K562 (cell line): ENCODE measurements around the gene APBA2. TPM values are rescaled to one million over a fixed set of nuclear protein-coding genes. Genes with fewer than 3 reads are reported as not detected.

ENCODE experiments used
- BCOR ChIP-seq: fragments of 450-650 bp; IDR thresholded peaks from 2 replicates; pipeline ENCODE4 v1.6.1; 2016
- CBX3 ChIP-seq, 2 experiments: IDR thresholded peaks; 1 replicate in 1 of 2; 2 replicates in 1 of 2; pipeline ENCODE4 v1.6.1; 2012; ENCODE audit warnings: inconsistent platforms in 2 of 2, low read length in 2 of 2, borderline replicate concordance in 1 of 2, control low read depth in 1 of 2
- CREB1 ChIP-seq, 2 experiments: sonication (generic) in 1 of 2; formaldehyde crosslinking in 1 of 2; IDR thresholded peaks; 2 replicates each; pipeline versions ENCODE4 v1.6.1 to v1.8.0; 2012 to 2022; ENCODE audit warnings: inconsistent platforms in 1 of 2, mild to moderate bottlenecking in 1 of 2, missing genetic modification reagents in 1 of 2, moderate library complexity in 1 of 2
- HDAC1 ChIP-seq, 2 experiments: fragments of 450-650 bp; IDR thresholded peaks; 2 replicates each; pipeline ENCODE4 v1.6.1; 2016 to 2017; ENCODE audit warnings: inconsistent platforms in 1 of 2, mild to moderate bottlenecking in 1 of 2, moderate library complexity in 1 of 2
- HNRNPUL1 ChIP-seq: fragments of 200-400 bp; formaldehyde crosslinking; IDR thresholded peaks from 2 replicates; pipeline ENCODE4 v1.6.1; 2017; ENCODE audit warnings: low read length
- KLF10 ChIP-seq: fragments of 250-450 bp; sonication (Bioruptor Pico); IDR thresholded peaks from 2 replicates; pipeline ENCODE4 v1.6.1; 2021; ENCODE audit warnings: matching md5 sums
- MAFF ChIP-seq: IDR thresholded peaks from 2 replicates; pipeline ENCODE4 v1.6.1; 2012; ENCODE audit warnings: low read length, improper control_type of control experiment
- MBD2 ChIP-seq: sonication (generic); IDR thresholded peaks from 2 replicates; pipeline ENCODE4 v1.6.1; 2016; ENCODE audit warnings: low read depth, borderline replicate concordance
- MCM5 ChIP-seq: fragments of 450-650 bp; IDR thresholded peaks from 2 replicates; pipeline ENCODE4 v1.6.1; 2016; ENCODE audit warnings: low read depth
- MIER1 ChIP-seq: fragments of 450-650 bp; IDR thresholded peaks from 2 replicates; pipeline ENCODE4 v1.6.1; 2016; ENCODE audit warnings: antibody characterized with exemption, mild to moderate bottlenecking, low read depth
- MXI1 ChIP-seq: IDR thresholded peaks from 2 replicates; pipeline ENCODE4 v1.6.1; 2011; ENCODE audit warnings: low read depth, mild to moderate bottlenecking, improper control_type of control experiment, low read length
- NCOA1 ChIP-seq: fragments of 450-650 bp; IDR thresholded peaks from 2 replicates; pipeline ENCODE4 v1.6.1; 2016; ENCODE audit warnings: low read depth
- NRF1 ChIP-seq, 2 experiments: fragments of 450-650 bp; IDR thresholded peaks in 1 of 2; conservative IDR thresholded peaks in 1 of 2; 2 replicates each; pipeline ENCODE4 v1.6.1; 2014; ENCODE audit warnings: mild to moderate bottlenecking in 2 of 2
- PHB2 ChIP-seq: fragments of 450-650 bp; IDR thresholded peaks from 2 replicates; pipeline ENCODE4 v1.6.1; 2017; ENCODE audit warnings: low read depth
- PPARD ChIP-seq: fragments of 250-450 bp; sonication (Bioruptor Pico); IDR thresholded peaks from 2 replicates; pipeline ENCODE4 v1.8.0; 2022; ENCODE audit warnings: inconsistent platforms, mild to moderate bottlenecking, moderate library complexity
- RBM17 ChIP-seq: fragments of 200-400 bp; formaldehyde crosslinking; IDR thresholded peaks from 2 replicates; pipeline ENCODE4 v1.6.1; 2017; ENCODE audit warnings: low read depth, mild to moderate bottlenecking, low read length, borderline replicate concordance
- ZNF24 ChIP-seq: fragments of 450-650 bp; IDR thresholded peaks from 2 replicates; pipeline ENCODE4 v1.6.1; 2016
- polyA plus RNA-seq, 8 experiments: library from polyadenylated mRNA; depleted of rRNA in 4 of 8; stranded (reverse) in 5 of 8; unstranded in 3 of 8; fragments of >200 nt; fragmentation: Nextera tagmentation in 2 of 8; fragmentation: Illumina TruSeq in 1 of 8; extraction: Ambion mirVana in 2 of 8; extraction: Trizol in 1 of 8; gene quantifications; 2 replicates each; pipeline versions ENCODE4 v1.2.1 to v1.2.3, GENCODE V29; 2011 to 2014; ENCODE audit warnings: inconsistent platforms in 1 of 8, missing spikeins in 1 of 8
- total RNA-seq, 7 experiments: library from RNA; depleted of rRNA in 6 of 7; stranded (reverse); fragments of >200 nt in 6 of 7; fragmentation: Illumina TruSeq in 2 of 7; extraction: Trizol in 2 of 7; gene quantifications; 2 replicates each; pipeline versions ENCODE4 v1.2.1 to v1.2.3, GENCODE V29; 2011 to 2021; ENCODE audit warnings: low replicate concordance in 1 of 7
- TF ChIP-seq, protein P1 (sequence below), 2 experiments: fragments of 450-650 bp in 1 of 2; sonication (generic) in 1 of 2; formaldehyde crosslinking in 1 of 2; IDR thresholded peaks in 1 of 2; conservative IDR thresholded peaks in 1 of 2; 2 replicates each; pipeline versions ENCODE4 v1.6.1 to v1.8.1; 2016 to 2023; ENCODE audit warnings: mild to moderate bottlenecking in 2 of 2, moderate library complexity in 2 of 2, inconsistent platforms in 1 of 2, missing genetic modification reagents in 1 of 2
- TF ChIP-seq, protein P2 (sequence below), 3 experiments: IDR thresholded peaks in 2 of 3; conservative IDR thresholded peaks in 1 of 3; 2 replicates each; pipeline ENCODE4 v1.5.1; 2011 to 2012; ENCODE audit warnings: low read length in 3 of 3, mild to moderate bottlenecking in 3 of 3, control low read depth in 2 of 3, improper control_type of control experiment in 1 of 3, inconsistent platforms in 1 of 3, low read depth in 1 of 3, mixed read lengths in 1 of 3, moderate library complexity in 1 of 3; ENCODE audit not compliant: insufficient read depth in 2 of 3
- TF ChIP-seq, protein P3 (sequence below): IDR thresholded peaks from 2 replicates; pipeline ENCODE4 v1.6.1; 2011; ENCODE audit warnings: borderline replicate concordance, low read depth, mild to moderate bottlenecking, moderate library complexity, low read length; ENCODE audit not compliant: insufficient read depth, poor library complexity, severe bottlenecking
- TF ChIP-seq, protein P4 (sequence below), 2 experiments: fragments of 450-650 bp in 1 of 2; sonication (generic) in 1 of 2; formaldehyde crosslinking; conservative IDR thresholded peaks; 2 replicates each; pipeline versions ENCODE4 v1.4.0 to v1.8.1; 2020 to 2022; ENCODE audit warnings: mild to moderate bottlenecking in 1 of 2, missing genetic modification reagents in 1 of 2
- TF ChIP-seq, protein P5 (sequence below), 2 experiments: IDR thresholded peaks; 2 replicates each; pipeline ENCODE4 v1.6.1; 2011; ENCODE audit warnings: borderline replicate concordance in 1 of 2, control low read depth in 1 of 2, low read depth in 1 of 2, low read length in 1 of 2, mild to moderate bottlenecking in 1 of 2, mixed read lengths in 1 of 2, moderate library complexity in 1 of 2; ENCODE audit not compliant: insufficient read depth in 1 of 2, insufficient read length in 1 of 2, poor library complexity in 1 of 2, severe bottlenecking in 1 of 2; ENCODE audit errors: extremely low read depth in 1 of 2

The APBA2 gene
- total and polyA plus RNA-seq, 9 of the 15 experiments (the other 6 are each of a cell fraction or from before 2014, with no cell fraction given) = 0.24 to 40.9 (median 25.2) TPM

DNA sequence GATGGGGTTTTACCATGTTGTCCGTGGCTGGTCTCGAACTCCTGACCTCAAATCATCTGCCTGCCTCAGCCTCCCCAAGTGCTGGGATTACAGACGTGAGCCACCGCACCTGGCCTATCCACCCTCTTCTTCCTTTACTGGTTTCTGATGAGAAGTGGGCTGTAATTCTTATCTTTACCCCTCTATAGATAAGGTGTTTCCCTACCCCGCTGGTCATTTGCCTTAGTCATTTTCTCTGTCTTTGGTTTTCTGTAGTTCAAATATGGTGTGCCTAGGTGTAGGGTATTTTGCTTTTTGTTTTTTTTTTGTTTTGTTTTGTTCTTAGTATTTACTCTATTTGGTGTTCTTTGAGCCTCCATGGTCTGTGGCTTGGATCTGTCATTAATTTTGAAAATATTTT is 41.3 kb downstream of the APBA2 start (continued):
- TF ChIP-seq, protein P1, sequence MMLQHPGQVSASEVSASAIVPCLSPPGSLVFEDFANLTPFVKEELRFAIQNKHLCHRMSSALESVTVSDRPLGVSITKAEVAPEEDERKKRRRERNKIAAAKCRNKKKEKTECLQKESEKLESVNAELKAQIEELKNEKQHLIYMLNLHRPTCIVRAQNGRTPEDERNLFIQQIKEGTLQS (IDR thresholded peaks at IDR 0.05) = no peak
- TF ChIP-seq, protein P1 (CRISPR knock-in tag; conservative IDR thresholded peaks at IDR 0.05) = no peak
- no peak for TF ChIP-seq CBX3 (IDR thresholded peaks at IDR 0.05; ENCODE audit: borderline replicate concordance in 1 of 2, low read length in 2 of 2)
- no peak for TF ChIP-seq PPARD
- no peak for TF ChIP-seq CREB1 (IDR thresholded peaks at IDR 0.05)
- no peak for TF ChIP-seq CREB1 (CRISPR knock-in tag; IDR thresholded peaks at IDR 0.05)
- TF ChIP-seq HDAC1 (IDR thresholded peaks at IDR 0.05) = 0 out of 4 replicates have a peak, but pooled peaks of 1 of the 2 experiments have one; percentile 37
- TF ChIP-seq NCOA1 = no peak
- TF ChIP-seq BCOR = 0 out of 2 replicates have a peak, but pooled peaks have one; percentile 20
- TF ChIP-seq, protein P2, sequence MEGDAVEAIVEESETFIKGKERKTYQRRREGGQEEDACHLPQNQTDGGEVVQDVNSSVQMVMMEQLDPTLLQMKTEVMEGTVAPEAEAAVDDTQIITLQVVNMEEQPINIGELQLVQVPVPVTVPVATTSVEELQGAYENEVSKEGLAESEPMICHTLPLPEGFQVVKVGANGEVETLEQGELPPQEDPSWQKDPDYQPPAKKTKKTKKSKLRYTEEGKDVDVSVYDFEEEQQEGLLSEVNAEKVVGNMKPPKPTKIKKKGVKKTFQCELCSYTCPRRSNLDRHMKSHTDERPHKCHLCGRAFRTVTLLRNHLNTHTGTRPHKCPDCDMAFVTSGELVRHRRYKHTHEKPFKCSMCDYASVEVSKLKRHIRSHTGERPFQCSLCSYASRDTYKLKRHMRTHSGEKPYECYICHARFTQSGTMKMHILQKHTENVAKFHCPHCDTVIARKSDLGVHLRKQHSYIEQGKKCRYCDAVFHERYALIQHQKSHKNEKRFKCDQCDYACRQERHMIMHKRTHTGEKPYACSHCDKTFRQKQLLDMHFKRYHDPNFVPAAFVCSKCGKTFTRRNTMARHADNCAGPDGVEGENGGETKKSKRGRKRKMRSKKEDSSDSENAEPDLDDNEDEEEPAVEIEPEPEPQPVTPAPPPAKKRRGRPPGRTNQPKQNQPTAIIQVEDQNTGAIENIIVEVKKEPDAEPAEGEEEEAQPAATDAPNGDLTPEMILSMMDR (IDR thresholded peaks at IDR 0.05 in 2 of 3, conservative IDR thresholded peaks at IDR 0.05 in 1 of 3; ENCODE audit: insufficient read depth in 2 of 3, low read depth in 1 of 3, low read length in 3 of 3) = no peak
- no peak for TF ChIP-seq RBM17
- TF ChIP-seq ZNF24 = no peak
- TF ChIP-seq MBD2 = no peak
- TF ChIP-seq, protein P3, sequence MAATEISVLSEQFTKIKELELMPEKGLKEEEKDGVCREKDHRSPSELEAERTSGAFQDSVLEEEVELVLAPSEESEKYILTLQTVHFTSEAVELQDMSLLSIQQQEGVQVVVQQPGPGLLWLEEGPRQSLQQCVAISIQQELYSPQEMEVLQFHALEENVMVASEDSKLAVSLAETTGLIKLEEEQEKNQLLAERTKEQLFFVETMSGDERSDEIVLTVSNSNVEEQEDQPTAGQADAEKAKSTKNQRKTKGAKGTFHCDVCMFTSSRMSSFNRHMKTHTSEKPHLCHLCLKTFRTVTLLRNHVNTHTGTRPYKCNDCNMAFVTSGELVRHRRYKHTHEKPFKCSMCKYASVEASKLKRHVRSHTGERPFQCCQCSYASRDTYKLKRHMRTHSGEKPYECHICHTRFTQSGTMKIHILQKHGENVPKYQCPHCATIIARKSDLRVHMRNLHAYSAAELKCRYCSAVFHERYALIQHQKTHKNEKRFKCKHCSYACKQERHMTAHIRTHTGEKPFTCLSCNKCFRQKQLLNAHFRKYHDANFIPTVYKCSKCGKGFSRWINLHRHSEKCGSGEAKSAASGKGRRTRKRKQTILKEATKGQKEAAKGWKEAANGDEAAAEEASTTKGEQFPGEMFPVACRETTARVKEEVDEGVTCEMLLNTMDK = no peak
- no peak for TF ChIP-seq MIER1
- TF ChIP-seq, protein P4, sequence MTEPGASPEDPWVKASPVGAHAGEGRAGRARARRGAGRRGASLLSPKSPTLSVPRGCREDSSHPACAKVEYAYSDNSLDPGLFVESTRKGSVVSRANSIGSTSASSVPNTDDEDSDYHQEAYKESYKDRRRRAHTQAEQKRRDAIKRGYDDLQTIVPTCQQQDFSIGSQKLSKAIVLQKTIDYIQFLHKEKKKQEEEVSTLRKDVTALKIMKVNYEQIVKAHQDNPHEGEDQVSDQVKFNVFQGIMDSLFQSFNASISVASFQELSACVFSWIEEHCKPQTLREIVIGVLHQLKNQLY (CRISPR knock-in tag; conservative IDR thresholded peaks at IDR 0.05) = no peak
- no peak for TF ChIP-seq PHB2
- TF ChIP-seq MXI1 = no peak
- TF ChIP-seq MAFF = no peak
- no peak for TF ChIP-seq MCM5
- no peak for TF ChIP-seq NRF1 (conservative IDR thresholded peaks at IDR 0.05 in 1 of 2, IDR thresholded peaks at IDR 0.05 in 1 of 2)
- TF ChIP-seq, protein P5, sequence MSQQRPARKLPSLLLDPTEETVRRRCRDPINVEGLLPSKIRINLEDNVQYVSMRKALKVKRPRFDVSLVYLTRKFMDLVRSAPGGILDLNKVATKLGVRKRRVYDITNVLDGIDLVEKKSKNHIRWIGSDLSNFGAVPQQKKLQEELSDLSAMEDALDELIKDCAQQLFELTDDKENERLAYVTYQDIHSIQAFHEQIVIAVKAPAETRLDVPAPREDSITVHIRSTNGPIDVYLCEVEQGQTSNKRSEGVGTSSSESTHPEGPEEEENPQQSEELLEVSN (IDR thresholded peaks at IDR 0.05; ENCODE audit: borderline replicate concordance in 1 of 2, extremely low read depth in 1 of 2, insufficient read depth in 1 of 2, insufficient read length in 1 of 2, low read depth in 1 of 2, low read length in 1 of 2, poor library complexity in 1 of 2, severe bottlenecking in 1 of 2) = no peak
- no peak for TF ChIP-seq KLF10
- no peak for TF ChIP-seq HNRNPUL1
